ENCODE results near the gene ZNF618.

ZNF618 gene

DNA sequence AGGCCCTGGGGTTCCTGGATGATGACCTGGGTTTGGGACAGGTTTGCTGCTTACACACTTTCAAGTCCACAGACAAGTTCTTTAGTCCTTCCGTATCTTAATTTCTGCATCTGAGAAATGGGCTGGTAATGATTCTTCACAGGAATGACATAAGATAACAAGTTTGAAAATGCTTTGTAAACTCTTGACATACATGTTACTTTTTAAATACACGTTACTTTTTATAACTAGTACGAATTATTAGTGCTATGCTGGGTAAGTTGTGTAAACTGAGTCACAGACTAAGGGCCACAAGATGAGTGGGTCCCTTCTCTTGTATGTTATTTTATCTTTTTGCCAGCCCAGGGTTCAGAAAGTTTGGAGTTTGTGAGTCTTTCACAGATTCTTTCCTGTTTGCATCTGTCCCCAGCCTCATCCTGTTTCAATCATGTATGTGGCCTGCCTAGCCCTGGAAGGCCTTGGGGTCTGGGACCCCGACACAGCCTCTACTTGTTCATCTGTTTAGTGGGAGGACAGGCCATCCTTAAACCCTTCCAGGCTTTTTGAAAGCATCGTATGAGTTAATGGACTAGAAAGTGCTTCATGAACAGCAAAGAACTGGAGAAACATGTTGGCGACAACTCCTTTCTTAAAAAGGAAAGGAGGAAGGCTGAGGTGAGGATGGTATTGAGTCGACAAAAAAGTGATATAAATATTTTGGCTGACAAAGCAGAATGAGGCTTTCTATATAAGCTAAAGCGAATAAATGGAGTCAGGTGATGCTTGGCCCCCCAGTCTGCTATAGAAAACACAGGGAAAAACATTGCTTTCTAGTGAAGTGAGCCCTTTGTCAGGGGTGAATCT, 9.3 kb downstream of the ZNF618 start:
- no peak for DNase-seq (ENCODE audit: low read depth in 3 of 3)

DNA sequence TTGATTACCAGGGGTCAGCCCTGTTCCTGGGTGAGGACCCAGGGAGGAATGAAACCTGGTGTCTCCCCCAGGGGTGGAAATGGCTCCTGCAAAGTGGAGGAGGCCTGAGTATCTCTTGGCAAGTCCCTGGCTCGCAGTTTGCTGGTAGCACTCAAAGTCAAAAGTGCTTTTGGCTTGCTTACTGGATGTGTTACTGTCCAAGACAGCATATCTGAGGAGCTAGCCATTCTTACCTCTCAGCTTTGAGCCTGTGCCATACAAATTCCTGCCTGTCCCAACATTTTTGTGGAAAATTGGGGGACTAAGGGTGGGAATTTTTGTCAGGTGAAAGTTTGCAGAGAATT, 9.9 kb downstream of the ZNF618 start:
- DNase-seq (ENCODE audit: low read depth in 3 of 3): no peak

DNA sequence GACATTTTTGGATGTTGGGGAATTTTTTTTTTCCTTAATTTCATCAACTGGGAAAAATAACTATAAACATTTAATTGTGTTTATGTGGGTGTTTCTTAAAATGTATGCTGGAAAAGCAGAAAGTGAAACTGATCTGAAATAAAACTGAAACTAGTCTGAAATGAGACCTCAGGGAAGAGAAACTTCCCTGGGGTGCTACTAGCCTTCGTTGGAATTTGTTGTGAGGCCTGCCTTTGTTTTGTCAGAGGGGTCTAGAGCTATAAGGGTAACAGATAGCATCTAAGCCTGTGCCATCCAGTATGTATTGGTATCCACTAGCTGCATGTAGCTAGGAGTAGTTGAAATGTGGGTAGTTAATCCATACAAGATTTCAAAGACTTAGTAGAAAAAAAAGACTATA, 10.4 kb downstream of the ZNF618 start:
- no peak for DNase-seq (ENCODE audit: low read depth in 3 of 3)

DNA sequence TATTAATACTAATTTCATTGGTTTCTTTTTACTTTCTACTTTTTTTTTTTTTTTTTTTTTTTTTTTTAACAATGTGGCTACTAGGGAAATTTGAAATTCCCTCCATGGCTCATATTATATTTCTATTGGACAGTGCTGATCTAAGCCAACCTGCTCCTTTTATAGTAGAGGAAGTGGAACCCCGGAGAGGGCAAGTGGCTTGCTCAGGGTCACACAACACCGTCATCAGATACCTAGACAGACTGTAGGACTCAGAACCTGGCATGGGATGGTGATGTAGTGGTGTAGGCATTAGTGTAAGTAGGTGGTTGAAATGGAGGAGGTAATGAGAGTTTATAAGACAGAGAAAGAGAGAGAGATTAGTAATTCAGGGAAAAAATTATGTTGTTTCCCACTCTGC, 10.8 kb downstream of the ZNF618 start:
- no peak for DNase-seq (ENCODE audit: low read depth in 3 of 3)

DNA sequence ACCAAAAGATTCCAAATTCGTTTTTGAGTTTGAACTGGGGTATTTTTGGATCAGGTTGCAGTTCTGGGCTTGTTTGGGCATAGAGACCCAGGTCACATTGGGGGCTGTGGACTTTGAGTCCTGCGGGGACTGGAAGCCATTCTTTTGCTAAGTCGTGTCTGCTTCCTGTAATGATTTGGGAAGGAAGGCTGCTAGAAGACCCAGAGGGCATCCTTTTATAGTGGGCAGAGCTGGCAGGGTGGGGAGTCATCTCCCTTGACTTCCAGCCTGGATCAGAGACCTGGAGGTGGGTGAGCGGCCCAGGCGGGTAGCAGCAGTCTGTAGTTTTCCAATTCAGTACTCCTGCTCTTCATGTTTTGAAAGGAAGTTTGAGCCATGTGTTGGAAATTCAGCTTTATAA, 11.3 kb downstream of the ZNF618 start:
- DNase-seq (ENCODE audit: low read depth in 3 of 3): no peak

DNA sequence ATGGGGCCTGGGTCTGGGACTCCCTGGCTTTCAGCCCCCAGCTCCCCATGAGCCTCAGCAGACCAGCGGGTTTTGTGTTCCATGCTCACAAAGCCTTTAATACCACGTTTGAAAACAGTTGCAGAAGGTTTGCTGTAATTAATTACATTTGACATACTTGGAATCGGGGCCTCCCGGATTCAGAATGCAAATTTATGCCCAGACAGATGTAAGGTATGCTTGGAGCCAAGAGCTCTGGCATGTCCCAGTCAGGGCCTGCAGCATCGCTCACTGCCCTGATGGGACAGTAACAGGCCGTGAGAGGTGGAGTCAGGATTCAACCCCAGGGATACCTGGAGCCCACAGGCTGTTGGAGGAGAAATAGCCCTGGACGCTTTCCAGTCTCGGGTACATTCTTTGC, 12.2 kb downstream of the ZNF618 start:
- no peak for DNase-seq (ENCODE audit: low read depth in 3 of 3)

DNA sequence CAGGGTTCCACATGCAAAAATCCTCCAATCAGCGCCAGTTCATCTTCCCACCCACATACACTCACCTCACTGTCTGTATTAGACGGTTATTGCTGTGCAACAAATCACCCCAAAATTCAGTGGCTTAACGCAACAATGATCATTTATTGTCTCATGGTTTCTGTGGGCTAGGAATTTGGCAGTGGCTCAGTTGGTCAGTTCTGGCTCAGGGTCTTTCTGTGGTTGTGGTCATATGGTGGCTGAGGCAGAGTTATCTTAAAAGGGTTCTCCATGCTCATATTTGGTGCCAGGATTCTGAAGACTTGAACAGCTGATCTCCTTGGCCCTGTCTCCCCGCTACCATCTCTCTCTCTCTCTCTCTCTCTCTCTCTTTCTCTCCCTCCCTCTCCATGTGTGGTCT, 12.9 kb downstream of the ZNF618 start:
- no peak for DNase-seq (ENCODE audit: low read depth in 3 of 3)

DNA sequence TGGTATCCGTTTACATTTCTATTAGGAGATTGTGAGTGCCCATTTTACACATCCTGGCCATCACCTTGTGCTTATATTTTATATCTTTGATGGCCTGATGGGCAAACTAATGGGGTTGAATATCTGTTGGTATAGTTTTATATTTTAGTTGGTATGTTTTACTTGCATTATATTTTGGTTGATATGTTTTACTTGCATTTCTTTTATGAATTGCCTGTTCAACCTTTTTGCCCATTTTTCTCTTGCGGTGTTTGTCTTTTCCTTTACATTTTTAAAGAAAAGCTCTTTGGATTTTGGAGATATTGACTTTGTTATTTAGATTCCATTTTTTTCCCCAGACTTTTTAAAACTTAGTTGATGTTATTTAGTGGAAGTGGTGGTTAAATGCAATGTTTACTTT, 14.6 kb downstream of the ZNF618 start:
- no peak for DNase-seq (ENCODE audit: low read depth in 3 of 3)

DNA sequence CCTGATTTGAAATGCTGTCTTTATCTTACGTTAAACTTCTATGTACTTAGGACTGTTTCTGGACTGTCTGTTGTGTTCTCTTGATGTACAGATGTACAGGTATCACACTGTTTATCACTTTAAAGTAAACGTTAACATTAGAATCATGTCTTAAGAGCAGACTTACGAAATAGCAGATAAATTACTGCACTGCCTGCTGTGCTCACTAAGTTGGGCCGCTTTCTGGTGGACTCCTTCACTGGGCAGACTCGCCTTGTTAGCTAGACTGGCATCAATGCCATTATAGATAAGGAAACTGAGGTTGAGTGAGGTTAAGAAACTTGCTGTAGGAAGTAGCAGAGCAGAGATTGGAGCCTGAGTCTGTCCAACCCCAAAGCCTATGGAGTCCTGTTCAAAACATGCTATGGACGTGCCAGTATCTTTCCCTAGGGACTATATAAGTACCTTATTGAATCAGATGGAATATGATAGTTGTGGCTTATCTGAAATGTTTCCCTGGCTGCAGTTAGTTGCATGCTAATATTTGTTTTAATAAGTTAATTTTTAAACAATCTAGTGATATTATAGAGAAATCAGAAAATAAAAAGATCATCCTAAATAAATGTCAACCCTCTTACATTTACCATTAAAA, 16.9 kb downstream of the ZNF618 start:
- no peak for DNase-seq (ENCODE audit: low read depth in 3 of 3)

DNA sequence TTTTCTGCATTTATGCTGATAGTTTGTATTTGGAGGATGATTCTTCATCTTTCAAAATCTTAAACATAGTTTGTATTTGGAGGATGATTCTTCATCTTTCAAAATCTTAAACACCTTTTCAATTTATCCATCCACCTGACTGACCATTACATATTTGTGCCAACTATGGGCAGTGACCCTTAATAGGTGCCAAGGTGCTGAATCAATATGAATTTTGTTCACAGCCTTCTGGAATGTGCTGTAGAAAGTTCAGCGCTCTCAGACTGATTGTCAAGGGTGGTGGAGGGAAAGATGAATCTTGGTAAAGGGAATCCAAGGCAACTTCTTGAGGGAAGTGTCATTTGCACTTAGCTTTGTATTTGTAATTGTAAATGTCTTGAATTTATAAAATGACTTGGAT, 18.1 kb downstream of the ZNF618 start:
- DNase-seq (ENCODE audit: low read depth in 3 of 3): no peak

DNA sequence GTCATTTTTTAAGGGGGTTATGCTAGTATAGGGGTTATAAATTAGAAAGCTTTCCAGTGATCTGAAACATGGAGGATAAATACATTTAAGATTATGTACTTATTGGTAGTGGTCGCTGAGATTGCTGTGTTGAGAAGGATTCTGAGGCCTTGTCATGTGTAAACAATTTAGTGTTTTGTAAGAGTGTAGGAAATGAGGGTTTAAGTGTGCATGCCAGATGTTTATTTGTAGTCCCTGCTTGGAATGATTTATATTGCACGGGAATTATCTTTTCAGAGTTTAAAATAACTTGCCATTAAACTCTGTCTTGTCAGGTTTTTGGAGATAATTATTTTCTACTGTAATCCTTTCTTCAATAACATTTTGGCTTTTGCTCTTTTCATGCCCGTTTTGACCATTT, 19.4 kb downstream of the ZNF618 start:
- no peak for DNase-seq (ENCODE audit: low read depth in 3 of 3)

DNA sequence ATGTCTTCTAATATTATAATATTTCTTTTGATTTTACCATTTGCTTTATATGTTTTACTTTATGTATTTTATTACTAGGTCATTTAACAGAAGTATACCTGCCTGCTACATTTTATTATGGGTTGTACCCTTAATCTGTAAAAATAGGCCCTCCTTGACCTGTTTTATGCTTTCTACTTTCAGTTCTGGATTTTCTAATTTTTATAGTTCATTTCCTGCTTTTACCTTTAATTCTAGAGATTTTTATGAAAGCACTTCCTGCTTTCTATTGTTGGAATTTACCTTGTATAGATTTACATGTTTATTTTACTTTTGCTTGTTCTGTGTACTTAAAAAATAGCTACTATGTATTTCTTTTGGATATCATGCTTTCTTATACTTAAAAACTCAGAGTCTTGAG, 20.6 kb downstream of the ZNF618 start:
- no peak for DNase-seq (ENCODE audit: low read depth in 3 of 3)

DNA sequence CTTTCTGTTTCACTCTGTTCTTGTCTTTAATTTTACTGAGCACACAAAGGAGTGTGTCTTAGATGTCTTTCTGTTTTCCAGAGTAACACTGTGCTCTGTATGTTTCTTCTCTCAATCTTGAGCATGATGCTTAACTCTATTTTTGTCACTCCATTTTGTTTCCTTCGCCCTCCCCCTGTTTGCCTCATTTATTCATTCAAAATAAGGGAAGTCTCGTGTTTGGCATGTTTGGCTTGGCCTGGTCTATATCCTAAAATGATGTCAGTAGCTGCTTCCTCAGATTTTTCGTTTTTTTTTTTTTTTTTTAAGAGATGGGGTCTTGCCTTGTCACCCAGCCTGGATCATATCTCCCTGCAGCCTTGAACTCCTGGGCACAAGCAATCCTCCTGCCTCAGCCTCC, 22.0 kb downstream of the ZNF618 start:
- DNase-seq (ENCODE audit: low read depth in 3 of 3): no peak

DNA sequence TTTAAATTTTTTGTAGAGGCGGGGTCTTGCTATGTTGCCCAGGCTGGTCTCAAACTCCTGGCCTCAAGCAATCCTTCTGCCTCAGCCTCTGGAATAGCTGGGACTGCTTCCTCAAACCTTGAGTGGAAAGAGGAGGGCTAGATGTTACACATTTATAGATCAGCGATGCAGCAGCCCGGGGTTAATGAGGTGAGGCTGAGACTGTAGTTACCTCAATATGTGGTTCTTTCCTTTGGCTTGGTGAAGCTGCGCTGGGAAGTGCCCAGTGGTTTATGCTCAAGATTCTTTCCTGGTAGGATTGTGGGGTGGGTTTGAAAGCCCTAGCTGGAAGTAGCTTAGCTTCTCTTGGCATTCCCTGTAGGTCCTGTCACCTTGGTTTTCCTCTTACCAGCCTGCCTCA, 22.5 kb downstream of the ZNF618 start:
- no peak for DNase-seq (ENCODE audit: low read depth in 3 of 3)

DNA sequence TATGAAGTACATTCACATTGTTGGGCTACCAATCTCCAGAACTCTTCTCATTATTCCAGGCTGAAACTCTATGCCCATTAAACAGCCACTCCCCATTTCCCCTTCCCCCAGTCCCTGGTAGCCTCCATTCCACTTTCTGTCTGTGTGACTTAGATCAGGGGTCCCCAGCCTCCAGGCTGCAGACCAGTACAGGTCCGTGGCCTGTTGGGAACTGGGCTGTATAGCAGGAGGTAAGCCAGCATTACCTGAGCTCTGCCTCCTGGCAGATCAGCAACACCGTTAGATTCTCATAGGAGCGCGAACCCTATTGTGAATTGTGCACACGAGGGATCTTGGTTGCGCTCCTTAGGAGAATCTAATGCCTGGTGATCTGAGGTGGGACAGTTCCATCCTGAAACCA, 23.1 kb downstream of the ZNF618 start:
- DNase-seq (ENCODE audit: low read depth in 3 of 3): no peak

DNA sequence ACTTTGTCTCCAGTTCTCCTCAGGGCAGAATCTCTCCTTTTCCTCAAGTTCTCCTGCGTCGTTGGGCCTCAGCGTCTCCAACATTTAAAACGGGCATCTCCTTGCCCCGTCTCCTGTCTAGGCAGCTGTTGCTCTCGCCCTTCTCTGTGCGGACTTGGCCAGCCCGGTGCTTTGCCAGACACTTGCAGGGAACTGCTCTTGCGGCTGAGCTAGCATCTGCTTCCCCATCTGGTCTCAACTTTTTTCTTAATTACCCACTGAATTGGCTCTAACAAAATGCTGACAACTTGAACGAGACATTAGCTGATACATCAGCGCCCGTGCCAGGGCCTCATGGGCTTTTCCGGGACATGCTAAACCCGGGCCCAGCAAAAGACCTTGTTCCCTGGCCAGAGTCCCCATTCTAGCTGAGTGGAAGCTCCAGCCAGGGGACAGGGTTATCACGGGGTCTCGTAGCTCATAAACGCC, 25.1 kb downstream of the ZNF618 start:
- DNase-seq (ENCODE audit: low read depth in 3 of 3): no peak

DNA sequence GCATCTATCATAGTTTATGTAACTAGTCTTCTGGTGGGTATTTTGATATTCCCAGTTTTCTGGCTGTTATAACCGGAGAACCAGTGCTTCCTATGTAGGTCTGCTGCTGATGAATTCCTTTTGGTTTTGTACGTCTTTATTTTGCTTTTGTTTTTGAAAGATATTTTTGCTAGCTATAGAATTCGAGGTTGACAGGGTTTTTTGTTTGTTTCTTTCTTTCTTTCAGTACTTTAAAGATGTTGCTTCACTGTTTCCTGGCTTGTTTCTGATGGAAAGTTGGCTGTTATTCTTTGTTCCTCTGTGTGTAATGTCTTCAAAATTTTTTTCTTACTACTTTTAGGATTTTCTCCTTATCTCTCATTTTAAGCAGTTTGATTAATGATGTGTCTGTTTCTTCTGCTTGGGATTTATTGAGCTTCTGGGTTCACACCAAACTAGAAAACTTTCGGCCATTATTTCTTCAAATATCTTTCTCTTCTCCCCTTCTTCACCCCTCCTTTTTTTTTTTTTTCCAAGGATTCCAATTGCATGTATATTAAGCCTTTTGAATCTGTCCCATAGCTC, 27.5 kb downstream of the ZNF618 start:
- DNase-seq (ENCODE audit: low read depth in 3 of 3): no peak

DNA sequence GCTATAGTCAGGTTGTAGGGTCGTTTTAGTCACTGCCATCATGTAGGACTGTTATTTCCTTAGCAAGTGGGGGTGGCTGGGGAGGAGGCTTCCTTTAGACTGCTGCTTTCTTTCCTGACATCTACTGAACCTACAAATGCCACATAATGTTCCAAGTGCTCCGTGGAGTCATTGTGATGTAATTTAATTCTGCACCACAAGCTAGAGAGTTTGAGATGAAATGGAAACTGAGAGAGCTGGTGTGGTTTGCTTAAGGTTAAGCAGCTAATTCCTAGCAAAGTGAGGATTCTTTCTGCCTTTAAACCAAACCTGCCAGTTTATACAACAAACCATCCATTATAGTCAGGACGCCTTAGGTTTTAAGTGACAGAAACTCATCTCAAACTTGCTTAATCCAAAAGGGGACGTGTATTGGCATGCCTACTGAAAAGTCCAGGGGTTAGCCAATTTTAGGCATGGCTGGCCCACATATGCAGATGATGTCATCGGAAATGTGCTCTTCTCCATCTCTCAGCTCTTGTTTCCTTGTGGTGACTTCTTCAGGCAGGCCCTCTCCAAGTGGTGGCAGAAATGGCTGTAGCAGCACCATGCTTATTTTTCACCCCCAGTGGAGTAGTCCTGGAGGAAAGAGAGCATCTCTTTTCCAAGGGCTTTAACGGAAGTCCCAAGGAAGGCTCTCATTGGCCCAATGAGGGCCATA, 30.5 kb downstream of the ZNF618 start:
- DNase-seq (ENCODE audit: low read depth in 3 of 3): no peak

DNA sequence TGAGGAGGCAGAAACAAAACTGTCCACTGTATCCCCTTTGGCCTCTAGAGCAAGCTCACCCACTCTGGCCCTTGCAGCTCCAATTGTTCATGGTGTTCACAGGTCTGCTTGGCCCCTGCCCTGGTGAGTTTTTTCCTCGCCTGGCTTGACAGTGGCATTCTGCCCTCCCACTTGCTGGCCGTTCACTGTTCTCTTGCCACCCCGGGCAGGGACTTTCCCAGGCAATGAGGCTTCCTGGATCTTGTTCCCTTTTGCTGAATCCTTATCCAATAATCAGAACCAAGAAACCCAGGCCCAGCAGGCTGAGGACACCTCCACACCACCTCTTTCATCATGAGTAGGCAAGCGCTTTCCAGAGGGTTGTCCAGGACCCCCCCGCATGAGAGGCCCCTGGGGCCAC, 31.2 kb downstream of the ZNF618 start:
- DNase-seq (ENCODE audit: low read depth in 3 of 3): no peak

DNA sequence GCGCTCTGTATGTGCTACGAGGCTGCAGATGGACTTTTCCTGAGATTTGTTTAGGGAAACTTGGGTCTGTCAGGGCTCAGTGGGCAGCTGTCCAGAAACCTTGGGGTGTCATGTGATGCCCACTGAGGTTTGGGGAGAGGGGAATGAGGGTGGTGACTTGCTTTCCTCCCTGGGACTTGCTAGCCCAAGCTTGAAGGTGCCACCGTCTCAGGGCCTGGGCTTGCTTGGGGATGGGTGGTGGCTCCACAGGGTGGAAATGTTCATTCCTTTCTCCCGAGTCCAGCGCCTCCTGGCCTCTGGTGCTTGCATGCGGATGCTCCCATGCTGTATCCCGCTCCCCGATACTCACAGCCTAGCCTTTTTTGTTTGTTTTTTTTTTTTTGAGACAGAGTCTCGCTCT, 33.3 kb downstream of the ZNF618 start:
- no peak for DNase-seq (ENCODE audit: low read depth in 3 of 3)

DNA sequence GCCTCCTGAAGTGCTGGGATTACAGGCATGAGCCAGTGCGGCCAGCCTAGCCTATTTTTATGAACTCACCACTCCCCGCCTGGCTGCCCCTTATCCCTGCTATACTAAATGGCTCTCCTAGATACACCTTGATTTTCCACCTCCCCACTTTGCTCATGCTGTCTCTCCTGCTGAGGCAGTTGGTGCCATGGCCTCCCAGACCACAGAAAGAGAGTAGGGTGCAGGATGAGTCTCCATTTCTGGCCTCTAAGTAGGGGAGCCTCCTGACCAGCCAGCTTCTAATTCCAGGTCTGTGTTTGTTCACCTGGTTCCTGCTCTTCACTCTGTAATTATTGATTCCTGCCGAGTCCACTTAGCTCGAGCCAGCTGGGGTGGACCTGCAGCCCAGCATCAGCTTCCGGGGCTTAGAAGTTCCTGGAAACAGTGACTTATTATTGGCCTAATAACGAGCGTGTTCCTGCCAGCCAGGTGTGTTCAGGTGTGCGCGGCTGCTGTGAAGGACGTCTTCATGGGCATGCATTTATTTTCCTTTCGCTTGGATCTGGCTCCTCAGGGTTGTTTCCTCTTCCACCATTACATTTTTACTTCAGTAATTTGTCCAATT, 34.0 kb downstream of the ZNF618 start:
- no peak for DNase-seq (ENCODE audit: low read depth in 3 of 3)

DNA sequence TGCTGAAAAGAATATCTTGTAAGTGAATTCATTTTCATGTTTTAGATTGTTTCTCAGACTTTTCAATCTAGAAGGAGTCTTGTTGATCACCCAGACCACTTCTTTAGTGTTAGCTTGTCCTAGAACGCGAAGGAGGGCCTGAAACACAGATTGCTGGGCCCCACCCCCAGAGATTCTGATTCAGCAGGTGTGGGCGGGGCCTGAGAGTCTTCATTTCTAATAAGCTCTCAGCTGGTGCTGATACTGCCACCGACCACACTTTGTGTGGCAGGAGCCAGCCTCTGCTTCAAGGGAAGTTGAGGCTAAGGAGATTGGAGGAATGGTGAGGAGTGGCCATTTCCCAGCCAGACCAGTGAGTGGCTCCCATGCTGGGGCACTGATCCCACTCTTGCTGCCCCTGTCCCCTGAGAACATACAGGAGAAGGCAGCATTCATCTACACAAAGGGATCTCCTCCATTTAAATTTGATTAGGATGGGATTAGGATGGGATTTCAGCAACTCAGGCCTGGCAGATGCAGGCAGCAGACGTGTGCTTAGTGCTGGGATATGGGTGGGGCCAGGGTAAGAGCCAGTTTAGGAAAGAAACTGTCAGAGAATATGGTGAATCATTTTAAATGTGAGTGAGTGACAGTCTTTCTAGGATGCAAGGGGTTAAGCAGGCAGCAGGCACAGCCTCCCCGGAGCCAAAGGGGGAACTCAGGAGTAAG, 35.9 kb downstream of the ZNF618 start:
- DNase-seq (ENCODE audit: low read depth in 3 of 3): no peak
